NCI-H748 (cell line): ENCODE results near the gene PSMD4.

Experiments used
- DNase-seq: peaks from one replicate; lab custom pipeline; 2025; ENCODE audit not compliant: unreplicated experiment; lab: John Stamatoyannopoulos, UW

The PSMD4 gene

GRCh38 chr1:151293093-151293492 is 38.6 kb downstream of the PSMD4 start:
- DNase-seq, result no peak

GRCh38 chr1:151294742-151295462 is 40.4 kb downstream of the PSMD4 start:
- no peak for DNase-seq

- DNase-seq, result no peak
These were observed 55.3 kb downstream of the PSMD4 start for GRCh38 chr1:151309811-151310323.

GRCh38 chr1:151311011-151311410 is 56.5 kb downstream of the PSMD4 start:
- DNase-seq, result no peak

- DNase-seq, result no peak
These were observed 57.2 kb downstream of the PSMD4 start for GRCh38 chr1:151311589-151312331.

GRCh38 chr1:151312411-151312810 is 57.9 kb downstream of the PSMD4 start:
- DNase-seq, result no peak

- DNase-seq, result no peak
These were observed 58.3 kb downstream of the PSMD4 start for GRCh38 chr1:151312826-151313225.

GRCh38 chr1:151313501-151313900 is 59.0 kb downstream of the PSMD4 start:
- no peak for DNase-seq

- no peak for DNase-seq
These were observed 59.8 kb downstream of the PSMD4 start for GRCh38 chr1:151314137-151314875.

- DNase-seq, result no peak
These were observed 61.2 kb downstream of the PSMD4 start for GRCh38 chr1:151315565-151316235.
